GOT3 (cell line): ENCODE data around the gene KCNE5.
"Not testable (repeated sequence)": the region's sequence is repeated elsewhere in the genome, so short reads cannot be mapped to it uniquely, and the experiment has no call there.

Experiments used
- DNase-seq: peaks from one replicate; lab custom pipeline; 2025; ENCODE audit warnings: mixed read lengths; lab: John Stamatoyannopoulos, UW

KCNE5 gene, protein sequence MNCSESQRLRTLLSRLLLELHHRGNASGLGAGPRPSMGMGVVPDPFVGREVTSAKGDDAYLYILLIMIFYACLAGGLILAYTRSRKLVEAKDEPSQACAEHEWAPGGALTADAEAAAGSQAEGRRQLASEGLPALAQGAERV

DNA sequence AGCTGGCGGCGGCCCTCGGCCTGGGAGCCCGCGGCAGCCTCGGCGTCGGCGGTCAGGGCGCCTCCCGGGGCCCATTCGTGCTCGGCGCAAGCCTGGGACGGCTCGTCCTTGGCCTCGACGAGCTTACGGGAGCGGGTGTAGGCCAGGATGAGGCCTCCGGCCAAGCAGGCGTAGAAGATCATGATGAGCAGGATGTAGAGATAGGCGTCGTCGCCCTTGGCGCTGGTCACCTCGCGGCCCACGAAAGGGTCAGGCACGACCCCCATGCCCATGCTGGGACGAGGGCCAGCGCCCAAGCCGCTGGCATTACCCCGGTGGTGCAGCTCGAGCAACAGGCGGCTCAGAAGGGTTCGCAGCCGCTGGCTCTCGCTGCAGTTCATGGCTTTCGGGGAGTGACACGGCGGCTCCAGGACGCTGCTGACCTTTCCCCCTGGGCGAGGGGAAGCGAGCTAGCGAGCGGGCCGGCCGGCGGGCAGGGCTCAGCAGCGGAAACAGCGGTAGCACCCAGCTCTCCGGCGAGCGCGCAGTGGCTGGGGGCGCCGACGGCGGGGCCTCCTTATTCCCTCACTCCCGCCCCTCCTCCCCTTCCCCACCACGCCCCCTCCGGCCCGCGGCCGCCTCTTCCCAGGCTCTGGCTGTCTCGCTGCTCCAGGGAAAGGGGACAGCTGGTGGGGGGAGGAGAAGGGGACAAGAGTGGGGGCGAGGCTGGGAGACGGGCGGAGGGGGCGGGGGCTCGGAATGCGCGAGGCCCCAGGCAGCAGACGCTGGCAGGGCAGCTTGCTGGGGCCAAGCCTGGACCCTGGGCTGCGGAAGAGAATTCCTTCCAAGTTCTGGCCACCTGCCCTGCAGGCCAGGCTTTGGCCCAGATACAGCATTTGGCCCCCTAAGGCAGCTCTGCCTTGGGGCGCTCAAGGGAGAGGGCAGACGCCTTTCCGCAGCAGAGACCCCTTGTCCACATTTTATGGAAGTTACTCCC lies at the start of gene KCNE5:
TSS of gene KCNE5 (minus strand) at position 532 of the 976 bp plus-strand sequence. CDS start at position 380, 152 bp downstream.
- no peak for DNase-seq

DNA sequence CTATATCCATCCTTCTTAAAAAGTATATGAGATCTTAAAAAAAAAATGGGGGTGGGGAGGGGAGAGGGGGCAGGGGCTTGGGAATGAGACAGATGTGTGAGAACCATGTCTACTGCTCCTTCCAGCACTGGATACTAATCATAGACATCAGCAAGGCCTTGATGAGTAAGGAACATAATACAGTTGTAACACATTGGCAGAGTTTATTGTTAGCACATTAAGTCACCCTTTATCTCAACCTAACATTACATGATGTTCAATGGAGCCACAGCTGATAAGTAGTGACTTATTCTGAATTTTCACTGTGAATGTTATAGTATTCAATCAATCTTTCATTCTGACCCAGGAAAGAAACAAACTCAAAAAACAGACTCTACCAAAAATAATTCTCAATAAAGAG lies 47.3 kb upstream of the KCNE5 start:
- DNase-seq, result no peak

DNA sequence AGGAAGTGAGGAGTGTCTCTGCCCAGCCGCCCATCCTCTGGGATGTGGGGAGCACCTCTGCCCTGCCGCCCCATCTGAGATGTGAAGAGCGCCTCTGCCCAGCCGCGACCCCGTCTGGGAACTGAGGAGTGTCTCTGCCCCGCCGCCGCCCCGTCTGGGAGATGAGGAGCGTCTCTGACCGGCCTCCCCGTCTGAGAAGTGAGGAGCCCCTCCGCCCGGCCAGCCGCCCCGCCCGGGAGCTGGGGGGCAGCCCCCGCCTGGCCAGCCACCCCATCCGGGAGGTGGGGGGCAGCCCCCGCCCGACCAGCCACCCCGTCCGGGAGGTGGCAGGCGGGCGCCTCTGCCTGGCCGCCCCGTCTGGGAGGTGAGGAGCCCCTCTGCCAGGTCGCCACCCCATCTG lies 46.2 kb upstream of the KCNE5 start:
- DNase-seq, result not testable (repeated sequence)

DNA sequence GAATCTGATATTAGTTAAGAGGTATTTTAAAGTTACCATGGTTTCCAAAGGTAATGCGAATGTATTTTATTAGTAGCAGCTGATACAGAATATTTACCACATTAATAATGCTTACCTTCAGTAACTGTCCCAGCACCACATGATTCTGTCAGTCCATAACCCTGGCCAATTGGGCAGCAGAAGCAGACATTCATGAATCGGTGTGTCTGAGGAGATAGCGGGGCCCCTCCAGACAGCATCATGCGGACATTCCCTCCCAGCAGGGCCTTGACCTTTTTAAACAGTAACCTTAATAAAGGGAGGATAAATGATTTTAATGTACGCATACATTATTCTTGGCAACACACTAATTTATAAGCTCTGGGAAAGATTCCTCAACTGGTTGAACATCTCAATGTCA lies 43.0 kb upstream of the KCNE5 start:
- DNase-seq, result no peak

DNA sequence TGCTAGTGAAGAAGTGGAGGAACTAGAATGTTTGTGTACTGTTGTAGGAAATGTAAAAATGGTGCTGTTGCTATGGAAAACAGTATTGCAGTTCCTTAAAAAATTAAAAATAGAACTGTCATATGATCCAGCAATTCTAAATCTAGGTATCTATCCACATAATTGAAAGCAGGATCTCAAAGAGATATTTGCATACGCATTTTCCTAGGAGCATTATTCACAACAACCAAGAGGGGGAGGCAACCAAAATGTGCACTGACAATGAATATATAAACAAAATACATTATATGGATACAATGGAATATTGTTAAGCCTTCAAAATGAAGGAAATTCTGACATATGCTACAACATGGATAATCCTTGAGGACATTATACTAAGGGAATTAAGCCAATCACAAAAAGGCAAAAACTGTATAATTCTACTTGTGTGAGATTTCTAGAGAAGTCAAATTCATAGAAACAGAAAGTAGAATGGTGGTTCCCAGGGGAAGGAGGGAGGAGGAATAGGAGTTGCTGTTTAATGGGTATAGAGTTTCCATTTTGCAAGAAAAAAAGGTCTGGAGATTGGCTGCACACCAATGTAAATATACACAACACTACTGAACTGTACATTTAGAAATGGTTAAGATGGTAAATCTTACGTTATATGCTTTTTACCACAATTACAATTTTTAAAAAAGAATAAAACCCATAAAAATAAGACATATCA lies 35.6 kb upstream of the KCNE5 start:
- no peak for DNase-seq

DNA sequence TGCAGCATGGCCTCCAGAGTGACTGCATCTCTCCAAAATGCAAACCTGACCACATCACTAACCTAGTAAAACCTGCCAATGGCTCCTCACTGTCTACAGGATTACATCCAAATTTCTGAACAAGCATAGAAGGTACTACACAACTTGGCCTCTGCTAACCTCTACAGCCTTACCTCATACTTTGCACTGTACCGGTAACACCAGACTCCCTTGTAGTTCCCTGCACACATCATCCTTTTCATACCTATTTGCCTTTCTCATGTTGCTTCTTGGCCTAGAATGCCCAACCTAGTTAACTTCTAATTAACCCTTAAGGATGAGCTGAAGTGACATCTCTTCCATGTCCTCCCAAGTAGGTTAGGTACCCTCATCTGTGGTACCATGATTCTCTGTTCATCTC lies 33.4 kb upstream of the KCNE5 start:
- DNase-seq, result no peak

DNA sequence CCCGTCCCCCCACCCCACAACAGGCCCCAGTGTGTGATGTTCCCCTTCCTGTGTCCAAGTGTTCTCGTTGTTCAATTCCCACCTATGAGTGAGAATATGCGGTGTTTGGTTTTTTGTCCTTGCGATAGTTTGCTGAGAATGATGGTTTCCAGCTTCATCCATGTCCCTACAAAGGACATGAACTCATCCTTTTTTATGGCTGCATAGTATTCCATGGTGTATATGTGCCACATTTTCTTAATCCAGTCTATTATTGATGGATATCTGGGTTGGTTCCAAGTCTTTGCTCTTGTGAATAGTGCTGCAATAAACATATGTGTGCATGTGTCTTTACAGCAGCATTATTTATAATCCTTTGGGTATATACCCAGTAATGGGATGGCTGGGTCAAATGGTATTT lies 32.4 kb upstream of the KCNE5 start:
- not testable (repeated sequence) for DNase-seq

DNA sequence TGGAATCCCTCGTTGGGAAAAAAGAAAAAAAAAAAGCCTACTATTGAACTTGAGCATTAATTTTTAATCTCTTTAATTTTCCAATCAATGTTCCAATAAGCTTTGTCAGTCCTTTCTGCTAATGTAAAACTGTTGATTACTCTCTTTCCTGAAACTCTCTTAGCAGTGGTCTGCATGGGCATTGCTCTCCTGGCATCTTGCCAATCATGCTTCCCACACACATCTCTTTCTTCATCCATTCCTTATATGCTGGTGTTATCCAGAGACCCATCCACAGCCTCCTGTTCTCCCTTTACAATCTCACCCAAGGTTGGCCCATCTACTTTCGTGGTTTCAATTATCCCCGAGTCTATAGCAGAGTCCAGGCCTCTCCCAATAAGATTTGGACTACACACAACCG lies 31.8 kb upstream of the KCNE5 start:
- DNase-seq, result no peak

DNA sequence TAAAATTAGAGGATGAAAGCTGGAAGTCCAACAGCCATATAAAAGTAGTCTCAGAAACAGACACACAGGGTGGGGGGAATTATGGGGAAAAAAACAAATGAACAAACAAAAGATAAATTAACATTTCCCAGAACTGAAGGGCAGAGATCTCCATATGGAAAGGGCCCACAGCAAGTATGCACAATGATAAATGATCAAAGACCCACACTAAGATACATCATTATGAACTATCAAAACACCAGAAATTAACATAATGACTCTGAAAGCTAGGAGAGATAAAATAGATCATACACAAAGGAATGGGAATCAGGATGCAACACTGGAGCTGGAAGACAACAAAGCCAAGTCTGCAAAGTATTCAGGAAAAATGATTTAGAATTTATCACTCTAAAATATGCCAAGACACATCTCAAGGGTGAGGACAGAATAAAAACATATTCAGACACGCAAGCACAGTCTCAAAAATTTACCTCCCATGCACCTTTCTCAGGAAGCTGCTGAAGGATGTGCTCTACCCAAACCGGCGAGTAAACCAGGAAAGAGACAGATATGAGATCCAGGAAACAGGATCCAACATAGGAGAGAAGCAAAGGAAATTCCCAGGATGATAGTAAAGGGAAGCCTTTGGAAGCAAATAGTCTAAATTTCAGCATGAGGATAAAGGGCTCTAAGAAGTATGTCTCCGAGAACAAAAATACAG lies 30.7 kb upstream of the KCNE5 start:
- DNase-seq, result no peak

DNA sequence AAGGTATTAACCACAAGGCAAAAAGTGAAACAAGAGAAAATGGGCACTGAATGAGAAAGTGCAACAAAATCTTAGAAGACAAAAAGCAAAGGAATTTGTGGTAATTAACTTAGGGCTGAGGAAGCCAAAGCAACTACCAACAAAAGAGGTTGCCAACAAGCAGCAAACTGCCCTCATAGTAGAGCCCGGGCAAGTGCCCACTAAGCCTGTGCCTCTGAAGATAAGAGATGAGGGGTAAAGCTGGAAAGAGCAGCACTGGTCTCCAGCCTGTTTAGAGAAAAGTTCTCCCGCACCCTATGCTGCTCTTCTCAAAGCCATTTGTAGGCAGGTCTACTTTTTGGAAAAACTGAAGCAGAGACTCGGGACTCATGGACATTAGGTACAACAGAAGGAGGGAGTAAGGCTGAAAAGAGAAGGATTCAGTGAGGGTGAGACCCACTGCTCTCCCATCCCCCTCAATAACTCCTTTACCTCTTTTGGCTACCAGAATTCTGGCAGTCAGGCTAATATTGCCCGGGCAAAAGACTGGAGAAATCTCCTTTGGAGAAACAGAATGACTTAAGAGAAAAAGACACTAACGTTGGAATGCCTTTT lies 29.6 kb upstream of the KCNE5 start:
- DNase-seq, result no peak

DNA sequence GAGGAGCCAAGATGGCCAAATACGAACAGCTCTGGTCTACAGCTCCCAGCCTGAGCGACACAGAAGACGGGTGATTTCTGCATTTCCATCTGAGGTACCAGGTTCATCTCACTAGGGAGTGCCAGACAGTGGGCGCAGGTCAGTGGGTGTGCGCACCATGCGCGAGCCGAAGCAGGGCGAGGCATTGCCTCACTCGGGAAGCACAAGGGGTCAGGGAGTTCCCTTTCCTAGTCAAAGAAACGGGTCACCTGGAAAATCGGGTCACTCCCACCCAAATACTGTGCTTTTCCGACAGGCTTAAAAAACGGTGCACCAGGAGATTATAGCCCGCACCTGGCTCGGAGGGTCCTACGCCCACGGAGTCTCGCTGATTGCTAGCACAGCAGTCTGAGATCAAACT lies 19.7 kb upstream of the KCNE5 start:
- DNase-seq, result not testable (repeated sequence)

DNA sequence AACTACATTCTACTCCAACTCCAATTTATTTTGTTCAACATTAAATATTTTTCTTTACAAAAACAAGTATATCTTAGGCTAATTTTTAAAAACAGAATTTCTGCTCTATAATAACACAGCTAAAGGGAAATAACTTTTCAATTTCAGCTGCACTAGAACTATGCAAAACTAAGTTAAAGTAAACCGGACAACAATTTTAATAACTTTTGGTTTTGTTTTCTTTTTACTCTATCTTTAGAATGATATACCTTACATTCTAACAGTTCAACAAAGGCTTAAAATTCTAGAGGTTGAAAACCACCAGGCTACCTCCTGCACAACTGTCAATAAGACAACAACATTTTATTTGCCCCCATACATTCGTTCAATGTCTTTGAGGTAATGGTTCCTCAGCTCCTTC lies 18.7 kb upstream of the KCNE5 start:
- no peak for DNase-seq

DNA sequence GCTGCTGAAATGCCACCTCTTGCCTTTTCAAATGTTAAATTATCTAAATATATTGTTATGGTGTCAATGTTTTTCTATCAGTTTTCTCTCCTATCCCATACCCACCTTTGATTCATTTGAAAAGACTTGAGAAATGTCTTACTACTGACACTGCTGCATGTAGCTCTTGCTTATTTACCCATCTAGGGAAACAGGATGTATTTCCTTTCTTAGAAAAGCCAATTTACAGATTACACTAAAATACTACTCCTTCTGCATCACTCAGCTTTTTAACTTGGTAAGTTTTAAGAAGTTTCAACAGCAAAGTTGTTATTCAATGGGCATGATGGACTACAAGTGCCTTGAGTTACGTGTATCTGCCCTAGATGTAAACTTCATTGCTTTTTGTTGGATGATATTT lies 13.2 kb upstream of the KCNE5 start:
- DNase-seq, result no peak

DNA sequence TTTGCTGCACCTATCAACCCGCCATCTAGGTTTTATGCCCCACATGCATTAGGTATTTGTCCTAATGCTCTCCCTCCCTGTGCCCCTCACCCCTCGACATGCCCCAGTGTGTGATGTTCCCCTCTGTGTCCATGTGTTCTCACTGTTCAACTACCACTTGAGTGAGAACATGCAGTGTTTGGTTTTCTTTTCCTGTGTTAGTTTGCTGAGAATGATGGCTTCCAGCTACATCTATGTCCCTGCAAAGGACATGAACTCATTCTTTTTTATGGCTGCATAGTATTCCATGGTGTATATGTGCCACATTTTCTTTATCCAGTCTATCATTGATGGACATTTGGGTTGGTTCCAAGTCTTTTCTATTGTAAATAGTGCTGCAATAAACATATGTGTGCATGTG lies 12.5 kb upstream of the KCNE5 start:
- not testable (repeated sequence) for DNase-seq

DNA sequence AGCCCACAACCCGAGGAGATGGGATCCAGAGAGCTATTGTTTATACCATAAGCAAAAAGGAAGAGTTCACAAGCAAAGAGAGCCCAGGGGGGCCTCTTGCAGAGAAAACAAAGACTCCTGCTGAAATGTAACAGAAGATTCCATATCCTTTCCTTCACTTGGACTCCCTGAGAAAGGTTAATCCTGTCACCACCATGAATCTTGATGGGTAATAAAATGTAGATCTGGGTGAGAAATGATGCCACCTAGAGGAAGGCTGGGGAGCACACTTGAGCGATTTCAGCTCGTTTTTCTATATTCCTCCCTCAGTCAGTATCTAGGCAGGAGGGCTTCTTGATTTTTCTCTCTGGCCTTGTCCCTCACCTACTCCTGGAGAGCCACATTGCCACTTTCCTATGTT lies 10.2 kb upstream of the KCNE5 start:
- DNase-seq, result no peak

DNA sequence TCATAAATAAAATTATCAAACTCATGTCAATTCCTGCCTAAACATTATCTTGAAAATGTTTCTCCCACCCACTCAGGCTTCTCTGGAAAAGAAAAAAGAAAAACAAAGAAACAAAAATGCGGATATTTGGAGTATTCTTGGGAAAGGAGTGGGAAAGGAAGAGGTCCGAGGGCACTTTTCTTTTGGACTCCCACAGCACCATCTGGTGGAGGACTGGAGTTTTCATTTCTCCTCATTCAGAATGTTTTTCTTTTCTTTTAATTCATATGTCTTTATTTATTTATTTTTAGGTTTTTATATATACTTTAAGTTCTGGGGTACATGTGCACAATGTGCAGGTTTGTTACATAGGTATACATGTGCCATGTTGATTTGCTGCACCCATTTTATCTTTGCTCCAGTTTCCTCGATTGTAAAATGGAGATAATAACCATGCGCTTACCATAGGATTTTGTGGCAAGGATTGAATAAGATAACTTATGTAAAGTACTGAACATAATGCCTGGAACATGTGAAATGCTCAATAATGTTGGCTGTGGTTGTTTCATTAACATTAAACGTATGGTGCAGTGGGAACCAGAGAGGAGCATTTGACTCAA lies 8.0 kb upstream of the KCNE5 start:
- no peak for DNase-seq

DNA sequence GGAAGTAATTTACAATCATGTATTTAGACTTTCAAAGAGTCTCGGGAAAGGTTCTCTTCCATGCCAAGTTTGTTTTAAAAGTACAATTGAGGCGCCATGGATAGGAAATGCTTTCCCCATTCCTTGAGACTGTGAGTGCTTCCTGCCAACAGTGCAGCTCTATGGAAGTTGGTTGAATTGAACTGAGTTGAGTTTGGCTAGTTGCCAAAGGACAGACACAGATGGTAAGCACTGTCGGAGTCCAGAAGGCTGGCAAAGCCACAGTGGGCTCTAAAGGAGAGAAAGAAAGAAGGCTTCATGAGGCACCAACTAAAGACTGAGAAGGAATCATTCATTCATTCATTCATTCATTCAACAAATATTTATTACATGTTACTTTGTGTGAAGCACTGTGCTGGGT lies 4.3 kb upstream of the KCNE5 start:
- no peak for DNase-seq

DNA sequence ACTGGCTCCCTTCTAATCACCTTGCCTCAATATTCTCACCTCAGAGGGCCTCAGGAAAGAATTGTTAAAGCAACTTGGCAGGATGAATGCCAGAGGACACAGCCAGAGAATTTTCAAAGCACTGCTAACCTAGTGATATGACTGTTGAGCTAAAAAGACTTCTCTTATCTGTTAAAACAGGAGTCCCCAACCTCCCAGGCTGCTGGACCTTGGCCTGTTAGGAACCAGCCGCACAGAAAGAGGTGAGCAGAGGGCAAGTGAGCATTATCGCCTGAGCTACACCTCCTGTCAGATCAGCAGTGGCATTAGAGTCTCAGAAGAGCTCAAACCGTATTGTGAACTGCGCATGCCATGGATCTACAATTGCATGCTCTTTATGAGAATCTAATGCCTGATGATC lies 1.7 kb upstream of the KCNE5 start:
- no peak for DNase-seq

DNA sequence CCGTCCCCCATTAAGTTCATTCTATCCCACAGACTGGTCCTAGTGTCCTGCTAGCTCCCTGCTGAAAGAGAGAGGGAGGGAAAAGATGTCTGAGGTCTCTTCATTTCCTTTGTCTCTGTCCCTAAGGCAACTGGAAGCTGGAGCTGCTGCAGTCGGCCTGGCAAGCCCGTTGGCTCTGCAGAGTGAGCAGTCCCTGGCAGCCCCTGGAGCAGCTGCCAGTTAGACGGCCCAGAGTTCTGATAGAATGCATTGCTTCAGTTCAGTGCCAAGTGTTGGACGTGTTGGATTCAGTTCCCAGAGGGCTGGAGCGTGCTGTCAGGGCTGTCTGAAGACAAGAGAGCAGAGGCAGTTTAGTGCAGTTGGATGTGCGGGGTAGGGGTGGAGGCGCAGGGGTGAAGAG lies 975 bp downstream of the KCNE5 start:
- DNase-seq, result no peak

DNA sequence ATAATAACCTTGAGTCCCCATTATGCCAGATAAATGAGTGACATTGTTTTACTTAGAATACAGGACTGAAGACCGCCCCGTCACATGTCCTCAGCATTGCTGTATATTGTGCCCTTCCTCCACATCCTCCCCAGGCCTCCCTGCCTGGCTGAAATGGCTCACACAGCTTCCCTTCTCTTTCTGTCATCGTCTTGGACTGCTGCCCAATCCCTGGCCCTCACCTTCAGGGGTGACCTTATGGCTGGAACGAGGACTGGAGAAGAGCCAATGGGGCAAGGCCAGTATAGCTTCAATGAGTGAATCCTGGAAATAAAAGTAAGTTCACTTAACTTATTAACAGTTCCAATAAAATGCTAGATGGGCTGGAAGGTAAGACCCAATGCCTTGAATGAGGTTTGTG lies 2.7 kb downstream of the KCNE5 start:
- DNase-seq, result no peak

DNA sequence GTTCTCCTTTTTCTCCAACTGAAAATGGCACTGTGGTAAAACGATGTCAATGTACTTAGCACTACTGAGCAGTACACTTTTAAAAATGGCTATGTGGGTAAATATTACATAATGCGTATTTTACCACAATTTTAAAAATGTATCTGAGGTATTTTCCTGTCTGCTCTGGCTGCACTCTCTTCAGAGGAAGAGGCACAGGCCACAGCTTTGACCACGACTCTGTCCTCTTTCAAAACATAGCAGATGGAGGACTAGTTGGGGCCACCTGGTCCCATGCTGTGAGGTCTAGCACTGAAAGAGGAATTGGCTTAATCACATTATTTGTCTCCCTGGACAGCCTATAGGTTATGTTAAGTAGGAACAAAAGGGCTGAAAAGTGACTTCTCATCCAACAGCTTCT lies 5.2 kb downstream of the KCNE5 start:
- DNase-seq, result no peak

DNA sequence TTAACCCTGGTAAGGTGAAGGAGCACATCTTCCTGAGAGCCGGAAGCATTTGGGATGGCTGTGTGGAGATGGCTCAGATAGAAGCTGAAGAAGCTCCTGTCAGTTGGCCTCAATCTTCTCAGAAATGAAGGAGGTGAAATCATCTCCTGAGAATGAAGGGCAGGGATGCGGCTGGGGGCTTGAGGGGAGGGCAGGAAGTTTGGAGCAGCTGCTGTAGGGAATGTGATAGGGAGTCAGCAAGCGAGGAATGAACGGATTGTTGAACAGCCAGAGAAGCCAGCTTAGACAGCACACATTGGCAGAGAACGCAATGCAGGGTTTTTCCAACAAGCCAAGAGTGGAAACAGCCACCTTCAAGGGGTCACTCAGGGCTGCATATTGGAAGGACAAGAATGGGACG lies 10.0 kb downstream of the KCNE5 start:
- no peak for DNase-seq
